GM12873 (cell line): ENCODE data around the gene ADA.

Experiments used
- TF ChIP-seq, protein P1 (sequence below): IDR thresholded peaks from 2 replicates; pipeline ENCODE4 v1.5.1; 2012; ENCODE audit warnings: low read depth, mild to moderate bottlenecking, moderate library complexity, low read length, control low read depth; ENCODE audit not compliant: insufficient read depth; ENCODE audit errors: missing control alignments

Gene ADA

DNA sequence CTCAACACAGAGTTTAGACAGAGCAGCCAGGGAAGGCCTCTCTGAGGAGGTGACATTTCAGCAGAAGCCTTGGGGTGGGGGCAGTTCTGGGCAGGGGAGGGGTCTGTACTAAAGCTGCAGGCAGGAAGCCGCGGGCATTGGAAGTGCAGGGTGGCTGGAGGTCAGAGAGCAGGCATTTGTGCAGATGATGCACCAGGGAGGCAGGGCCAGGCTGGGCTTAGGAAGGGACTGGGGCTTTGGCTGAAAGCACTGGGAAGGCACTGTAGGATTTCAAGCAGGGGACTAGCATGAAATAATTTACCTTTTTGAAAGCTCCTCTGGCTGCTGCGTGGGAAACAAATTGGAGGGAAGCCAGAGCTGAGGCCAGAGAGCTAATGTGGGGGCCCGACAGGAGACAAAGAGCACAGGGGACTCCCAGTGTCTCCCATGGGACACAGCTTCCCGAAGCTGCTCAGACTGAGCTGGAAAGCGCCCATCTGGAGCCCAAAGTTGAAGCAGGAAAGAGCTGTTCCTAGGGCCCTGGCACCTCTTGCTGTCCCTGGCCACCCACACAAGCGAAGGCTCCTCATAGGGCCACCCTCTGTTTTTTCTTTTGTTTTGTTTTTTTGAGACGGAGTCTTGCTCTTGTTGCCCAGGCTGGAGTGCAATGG lies 19.3 kb downstream of the ADA start:
- TF ChIP-seq, protein P1, sequence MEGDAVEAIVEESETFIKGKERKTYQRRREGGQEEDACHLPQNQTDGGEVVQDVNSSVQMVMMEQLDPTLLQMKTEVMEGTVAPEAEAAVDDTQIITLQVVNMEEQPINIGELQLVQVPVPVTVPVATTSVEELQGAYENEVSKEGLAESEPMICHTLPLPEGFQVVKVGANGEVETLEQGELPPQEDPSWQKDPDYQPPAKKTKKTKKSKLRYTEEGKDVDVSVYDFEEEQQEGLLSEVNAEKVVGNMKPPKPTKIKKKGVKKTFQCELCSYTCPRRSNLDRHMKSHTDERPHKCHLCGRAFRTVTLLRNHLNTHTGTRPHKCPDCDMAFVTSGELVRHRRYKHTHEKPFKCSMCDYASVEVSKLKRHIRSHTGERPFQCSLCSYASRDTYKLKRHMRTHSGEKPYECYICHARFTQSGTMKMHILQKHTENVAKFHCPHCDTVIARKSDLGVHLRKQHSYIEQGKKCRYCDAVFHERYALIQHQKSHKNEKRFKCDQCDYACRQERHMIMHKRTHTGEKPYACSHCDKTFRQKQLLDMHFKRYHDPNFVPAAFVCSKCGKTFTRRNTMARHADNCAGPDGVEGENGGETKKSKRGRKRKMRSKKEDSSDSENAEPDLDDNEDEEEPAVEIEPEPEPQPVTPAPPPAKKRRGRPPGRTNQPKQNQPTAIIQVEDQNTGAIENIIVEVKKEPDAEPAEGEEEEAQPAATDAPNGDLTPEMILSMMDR, result no peak

GRCh38 chr20:44630297-44630696 lies 21.2 kb downstream of the ADA start:
- TF ChIP-seq, protein P1, result no peak

DNA sequence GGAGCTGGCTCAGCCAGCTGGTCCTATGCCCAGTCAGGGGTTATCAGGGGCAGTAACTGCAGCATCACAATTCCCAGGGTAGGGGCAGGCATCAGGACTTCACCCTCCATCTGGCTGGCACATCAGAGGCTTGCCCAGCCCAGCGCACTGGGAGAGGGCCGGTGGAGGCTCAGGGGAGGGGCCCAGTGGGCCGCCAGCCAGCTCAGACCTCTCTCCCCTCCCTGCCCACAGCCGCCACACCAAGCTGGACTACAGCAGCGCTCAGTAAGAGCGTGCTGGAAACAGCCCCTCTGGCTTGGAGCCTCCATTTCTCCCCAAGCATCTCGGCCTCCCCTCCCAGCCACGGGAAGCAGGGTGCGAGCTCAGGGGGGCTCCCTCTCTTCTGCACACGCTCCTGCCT lies 22.0 kb downstream of the ADA start:
- TF ChIP-seq, protein P1, result no peak

- TF ChIP-seq, protein P1, result no peak
These were observed 22.5 kb downstream of the ADA start for GRCh38 chr20:44629017-44629385.

DNA sequence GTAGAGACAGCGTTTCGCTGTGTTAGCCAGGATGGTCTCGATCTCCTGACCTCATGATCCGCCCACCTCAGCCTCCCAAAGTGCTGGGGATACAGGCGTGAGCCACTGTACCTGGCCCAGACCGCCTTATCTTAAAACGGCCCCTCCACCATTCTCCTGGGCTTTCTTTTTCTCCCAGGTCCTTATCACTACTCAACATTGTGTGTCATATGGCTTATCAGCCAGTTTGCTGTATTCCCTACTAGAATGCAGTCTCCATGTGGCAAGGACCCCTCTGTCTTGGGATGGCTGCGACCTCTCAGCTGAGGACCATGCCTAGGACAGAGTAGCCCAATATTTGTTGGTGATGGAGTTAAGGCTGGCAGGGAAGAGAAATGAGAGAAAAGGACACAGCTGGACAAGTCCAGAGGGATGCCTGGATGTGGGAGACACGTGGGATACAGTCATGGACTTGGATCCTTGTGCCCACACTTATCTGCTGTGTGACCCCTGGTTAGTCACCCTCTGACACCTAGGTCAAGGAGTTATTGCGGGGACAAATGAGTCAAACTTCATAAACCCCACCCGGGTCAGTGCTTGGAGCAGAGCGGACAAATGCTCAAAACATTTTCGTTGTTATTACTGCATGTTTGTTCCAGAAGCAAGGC lies 24.0 kb downstream of the ADA start:
- TF ChIP-seq, protein P1, result no peak

DNA sequence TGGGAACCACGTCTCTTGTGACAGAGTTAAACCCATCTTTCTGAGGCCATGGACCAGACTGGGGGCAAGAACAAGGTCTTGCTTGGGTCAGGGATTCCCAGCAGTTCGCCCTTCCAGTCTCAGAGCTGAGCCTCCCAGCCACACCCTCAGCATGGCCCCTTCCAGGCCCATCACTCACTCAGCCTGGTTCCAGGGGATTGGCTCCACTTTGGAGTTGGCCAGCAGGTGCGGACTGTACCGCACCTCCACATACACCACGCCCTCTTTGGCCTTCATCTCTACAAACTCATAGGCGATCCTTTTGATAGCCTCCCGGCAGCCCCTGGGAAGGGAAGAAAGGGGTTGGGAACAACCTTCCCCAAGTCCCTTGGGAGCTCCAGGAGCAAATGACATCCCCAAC lies 25.2 kb downstream of the ADA start:
- TF ChIP-seq, protein P1, result no peak

DNA sequence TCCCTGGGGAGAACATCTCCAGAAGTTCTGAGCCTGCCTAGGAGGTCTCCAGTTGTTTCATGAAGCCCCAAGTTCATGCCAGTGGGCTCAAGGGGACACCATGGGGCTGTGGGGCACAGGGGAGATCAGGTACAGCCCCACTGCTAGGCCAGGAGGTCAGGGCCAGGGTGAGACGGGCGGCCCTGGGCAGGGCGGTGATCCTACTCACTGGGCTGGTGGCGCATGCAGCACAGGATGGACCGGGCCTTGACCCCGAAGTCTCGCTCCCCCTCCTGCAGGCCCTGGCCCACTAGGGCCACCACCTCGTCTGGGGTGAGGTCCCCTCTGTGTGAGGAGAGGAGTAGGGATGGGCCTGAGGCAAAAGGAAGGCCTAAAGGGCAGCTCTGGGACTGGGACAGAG lies 26.1 kb downstream of the ADA start:
- TF ChIP-seq, protein P1, result no peak
